Fibroblast of skin of right biceps (primary cell): Measurements from ENCODE around the gene GPR160.
A peak's percentile ranks its signal among the peaks of the same experiment; 100 is the strongest.

Experiments used
- DNase-seq: peaks from one replicate; pipeline ENCODE4 v3.0.0-alpha.2; 2013

GPR160 gene

DNA sequence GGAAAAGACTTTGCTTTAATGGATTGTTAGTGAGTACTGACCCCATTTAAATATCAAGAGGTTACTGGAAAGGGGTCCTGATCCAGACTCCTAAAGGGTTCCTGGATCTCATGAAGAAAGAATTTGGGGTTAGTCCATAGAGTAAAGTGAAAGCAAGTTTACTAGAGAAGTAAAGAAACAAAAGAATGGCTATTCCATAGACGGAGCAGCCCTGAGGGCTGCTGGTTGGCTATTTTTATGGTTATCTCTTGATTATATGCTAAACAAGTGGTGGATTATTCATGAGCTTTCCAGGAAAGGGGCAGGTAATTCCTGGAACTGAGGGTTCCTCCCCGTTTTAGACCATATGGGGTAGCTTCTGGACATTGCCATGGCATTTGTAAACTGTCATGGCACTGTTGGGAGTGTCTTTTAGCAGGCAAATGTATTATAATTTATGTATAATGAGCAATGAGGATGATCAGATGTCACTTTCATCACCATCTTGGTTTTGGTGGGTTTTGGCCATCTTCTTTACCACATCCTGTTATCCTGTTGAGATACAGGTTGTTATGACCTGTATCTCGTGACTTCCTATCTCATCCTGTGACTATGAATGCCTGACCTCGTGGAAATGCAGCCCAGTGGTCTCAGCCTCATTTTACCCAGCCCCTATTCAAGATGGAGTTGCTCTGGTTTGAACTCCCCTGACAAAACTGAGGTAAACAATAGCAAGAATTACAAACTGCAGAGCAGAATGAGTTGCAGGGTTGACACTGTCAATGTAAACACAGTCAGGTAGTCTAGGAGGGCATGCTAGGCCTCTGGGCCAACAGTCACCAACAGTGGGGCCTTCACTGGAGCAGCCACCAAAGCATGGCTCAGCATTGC, 10.3 kb upstream of the GPR160 start:
- DNase-seq: no peak

DNA sequence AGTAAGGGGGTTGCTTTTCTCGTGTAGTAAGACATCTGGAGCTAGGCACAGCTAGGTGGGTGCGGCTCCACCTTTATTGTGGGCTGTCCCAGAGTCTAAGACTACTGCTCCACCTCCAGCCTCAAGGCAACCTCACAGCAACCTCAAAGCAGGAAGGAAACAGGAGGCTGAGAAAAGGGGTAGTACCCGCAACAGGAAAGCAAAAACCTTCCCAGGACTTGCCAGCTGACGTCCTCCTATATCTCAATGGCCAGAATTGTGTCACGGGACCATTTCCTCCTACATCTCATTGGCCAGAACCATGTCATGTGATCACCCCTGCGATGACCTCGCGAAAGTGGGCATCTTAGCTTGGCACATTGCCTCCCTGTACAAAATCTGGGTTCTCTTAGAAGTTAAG, 4.3 kb upstream of the GPR160 start:
- no peak for DNase-seq

DNA sequence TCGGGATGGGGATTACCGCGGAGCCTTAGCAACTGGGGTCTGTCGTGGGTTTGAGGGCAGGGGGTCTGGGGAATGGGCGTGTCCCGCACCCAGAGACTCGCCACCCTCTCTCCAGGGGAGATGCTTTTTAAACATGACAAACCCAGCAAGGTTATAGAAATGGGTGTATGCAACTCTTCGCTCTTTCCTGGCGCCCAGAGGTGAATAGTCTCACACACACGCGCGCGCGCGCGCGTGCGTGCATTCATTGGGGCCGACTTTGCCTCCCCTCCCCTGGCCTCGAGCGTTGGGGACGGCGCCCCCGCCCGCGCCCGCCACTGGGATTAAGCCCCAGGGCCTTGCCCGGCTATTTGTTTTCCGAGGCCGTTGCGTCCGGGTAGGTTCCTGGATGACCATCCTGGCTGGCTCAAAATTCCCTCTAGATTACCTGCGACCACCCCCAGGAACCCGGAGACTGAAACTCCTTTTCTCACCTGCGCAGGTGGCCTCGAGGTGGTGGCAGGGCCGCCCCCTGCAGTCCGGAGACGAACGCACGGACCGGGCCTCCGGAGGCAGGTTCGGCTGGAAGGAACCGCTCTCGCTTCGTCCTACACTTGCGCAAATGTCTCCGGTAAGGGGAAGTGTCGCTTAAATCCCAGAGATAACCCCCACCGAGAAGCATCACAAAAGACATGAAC, 777 bp downstream of the GPR160 start:
- DNase-seq: no peak

DNA sequence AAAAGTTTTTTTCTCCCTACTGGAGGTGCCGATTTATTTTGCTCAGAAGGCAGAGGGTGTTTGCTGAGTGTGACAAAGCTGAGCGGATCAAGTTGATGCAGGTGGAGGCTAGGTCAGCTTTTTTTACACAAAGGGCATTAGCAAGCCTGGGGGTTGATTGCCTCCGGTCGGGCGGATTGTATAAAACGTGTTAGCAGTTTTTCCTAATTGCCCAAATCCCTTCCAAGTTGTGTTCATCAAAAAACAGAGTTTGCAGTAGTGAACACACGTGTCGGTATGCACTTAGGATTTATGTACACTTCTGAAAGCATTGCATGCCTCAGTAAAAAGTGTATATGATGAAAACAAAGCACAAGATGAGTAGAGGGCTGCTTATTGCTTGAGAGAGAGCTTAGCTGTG, 2.6 kb downstream of the GPR160 start:
- DNase-seq: no peak

DNA sequence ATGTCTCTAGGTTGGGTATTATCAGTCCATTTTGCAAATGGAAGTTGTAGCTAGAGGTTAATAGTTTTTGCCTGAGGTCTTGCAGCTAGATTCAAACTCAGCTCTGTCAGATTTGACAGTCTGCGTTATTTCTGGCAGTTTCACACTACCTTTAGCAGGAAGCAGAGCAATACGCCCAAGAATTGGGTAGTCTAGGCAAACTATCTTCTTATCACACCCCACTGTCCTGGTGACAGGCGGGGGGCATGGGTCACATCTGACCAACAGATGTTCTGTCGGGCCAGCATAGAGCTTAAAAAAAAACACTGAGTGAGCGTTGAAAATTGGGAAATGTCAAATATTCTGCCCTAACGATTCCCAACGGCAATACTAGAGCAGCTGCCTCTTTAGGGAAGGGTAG, 5.7 kb downstream of the GPR160 start:
- no peak for DNase-seq

DNA sequence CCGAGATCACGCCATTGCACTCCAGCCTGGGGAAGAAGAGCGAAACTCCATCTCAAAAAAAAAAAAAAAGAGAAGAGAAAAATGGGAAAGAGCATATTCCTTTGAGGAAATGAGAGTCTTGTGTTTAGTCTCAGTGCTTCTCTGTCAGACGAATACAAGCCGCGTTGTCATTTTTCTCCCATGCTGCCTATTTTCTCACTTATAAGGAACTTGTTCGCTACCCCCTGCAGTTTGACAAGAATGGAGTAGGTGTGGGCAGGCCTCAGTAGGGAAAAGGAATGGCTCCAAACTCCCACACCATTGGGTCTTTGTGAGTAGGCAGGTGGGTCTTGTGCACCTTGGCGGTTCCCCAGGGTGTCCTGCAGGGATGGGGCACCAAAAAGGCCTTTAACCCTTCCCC, 6.5 kb downstream of the GPR160 start:
- DNase-seq: no peak

DNA sequence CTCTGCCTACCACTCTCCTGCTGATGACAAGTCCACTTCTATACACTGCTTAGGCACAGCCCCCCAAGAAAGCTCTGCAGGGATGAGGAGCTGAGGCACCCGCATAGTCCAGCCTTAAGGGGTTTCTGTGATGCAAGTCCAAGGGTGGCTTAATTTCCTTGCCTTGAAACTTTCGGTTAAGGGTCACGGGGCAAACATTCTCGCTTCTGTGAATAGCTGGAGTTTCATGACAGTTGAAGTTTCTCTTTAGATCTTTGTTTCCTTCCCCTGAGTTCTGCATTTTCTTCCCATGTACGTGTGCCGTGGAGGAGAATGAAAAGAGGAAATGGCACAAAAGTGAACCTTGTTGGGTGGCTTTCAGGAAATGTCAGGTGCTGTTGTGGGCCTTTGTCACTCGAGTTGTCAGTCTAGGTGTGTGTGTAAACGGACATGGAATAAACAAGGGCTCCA, 7.0 kb downstream of the GPR160 start:
- DNase-seq: no peak

DNA sequence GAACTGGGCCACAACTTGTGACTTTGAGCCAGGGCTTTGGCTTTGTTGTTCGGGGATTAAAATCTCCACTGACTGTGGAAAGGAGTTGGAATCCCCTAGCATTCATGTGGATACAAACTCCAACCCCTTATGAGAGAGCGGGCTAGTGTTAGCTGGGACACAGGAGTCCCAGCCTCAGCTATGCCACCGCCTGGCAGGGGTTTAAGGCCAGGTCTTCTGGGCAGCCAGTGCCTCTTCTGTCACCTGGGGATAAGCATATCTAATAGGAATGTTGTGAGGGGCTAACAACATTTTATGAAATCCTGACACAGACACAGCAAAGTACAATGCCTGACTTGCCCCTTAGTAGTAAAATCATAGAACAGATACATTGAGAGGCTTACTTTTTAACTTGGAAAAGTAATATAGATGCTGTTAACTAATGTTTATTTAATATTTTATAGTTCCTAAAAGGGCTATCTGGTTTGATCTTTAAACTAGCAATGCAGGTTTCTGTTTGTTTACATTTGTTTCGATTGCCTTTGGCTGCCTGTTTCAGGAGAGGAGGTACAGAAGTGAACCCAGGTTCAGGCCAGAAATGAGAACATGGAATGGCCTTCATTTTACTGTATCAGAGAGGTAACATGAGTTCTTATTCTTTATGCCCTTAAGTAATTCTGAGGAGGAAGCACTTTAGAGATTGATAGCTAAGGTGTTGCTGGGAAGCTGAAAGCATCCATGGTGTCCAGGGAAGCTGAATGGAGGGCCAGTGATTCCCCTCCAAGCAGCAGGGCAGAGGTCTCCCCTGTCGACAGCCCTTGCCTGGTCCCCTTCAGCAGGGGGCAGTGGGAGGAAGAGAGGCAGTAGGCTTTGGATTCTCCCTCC, 8.7 kb downstream of the GPR160 start:
- DNase-seq: no peak

DNA sequence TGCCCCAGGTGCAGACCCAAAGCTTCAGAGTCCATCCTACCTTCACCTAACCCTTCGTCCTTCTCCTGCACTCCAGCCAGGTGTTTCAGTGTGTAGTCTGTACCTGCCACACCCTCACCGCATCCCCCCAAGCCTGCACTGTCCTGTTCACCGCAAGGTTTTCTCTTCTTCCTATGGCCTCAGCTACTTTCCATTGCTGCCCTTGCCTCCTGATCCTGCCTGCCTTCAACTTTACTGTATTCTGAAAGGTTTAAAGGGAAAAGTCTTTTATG, 9.3 kb downstream of the GPR160 start:
- DNase-seq: no peak

DNA sequence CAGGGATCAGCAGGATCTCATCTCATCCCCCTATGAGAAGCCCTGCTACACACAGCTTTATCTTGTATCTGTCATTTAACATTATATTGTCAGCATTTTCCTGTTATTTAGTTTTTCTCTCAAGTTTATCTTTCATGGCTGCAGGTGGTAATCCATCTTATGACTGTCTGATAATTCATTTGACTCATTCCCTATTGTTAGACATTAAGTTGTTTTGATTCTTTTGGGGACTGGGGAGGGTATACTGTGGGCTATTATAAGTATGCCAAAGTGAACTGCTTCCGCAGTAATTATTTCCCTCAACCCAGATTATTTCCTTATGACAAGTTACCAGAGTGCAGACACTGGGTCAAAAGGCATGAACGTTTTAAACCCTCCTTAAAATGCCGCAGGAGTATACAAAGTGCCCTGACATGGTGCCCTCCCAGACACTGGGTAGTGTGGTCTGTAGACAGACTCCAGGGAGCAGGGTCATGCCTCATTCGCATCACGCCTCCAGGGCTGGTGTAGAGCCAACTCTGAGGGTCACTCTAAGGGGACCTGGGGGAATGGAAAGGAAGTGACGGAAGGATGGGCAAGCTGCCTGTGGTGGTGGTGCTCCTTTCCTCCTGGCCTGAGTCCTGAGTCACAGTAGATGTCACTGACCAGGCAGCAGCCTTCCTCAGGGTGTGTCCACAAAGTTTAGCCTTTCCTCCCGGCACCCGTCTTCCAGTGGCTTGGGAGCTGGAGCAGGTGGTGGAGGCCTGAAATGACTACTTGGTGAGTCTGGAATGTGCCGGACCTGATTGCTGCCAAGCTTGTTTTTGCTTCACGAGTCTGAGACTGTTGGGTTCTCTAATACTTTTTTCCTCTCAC, 11.6 kb downstream of the GPR160 start:
- DNase-seq: peak; percentile 7

DNA sequence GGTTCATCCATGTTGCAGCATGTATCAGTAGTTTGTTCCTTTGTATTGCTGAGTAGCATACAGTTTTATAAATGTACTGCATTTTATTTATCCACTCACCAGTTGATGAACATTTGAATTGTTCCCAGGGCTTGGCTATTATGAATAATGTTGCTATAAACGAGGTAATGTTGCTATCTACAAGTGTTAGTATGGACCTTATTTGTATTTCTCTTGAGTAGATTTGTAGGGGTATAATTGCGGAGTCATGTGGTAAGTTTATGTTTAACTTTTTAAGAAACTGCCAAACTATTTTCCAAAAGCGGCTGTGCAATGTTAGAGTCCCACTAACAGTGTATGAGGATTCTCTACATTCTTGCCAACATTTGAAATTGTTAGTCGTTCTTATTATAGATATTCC, 13.0 kb downstream of the GPR160 start:
- DNase-seq: no peak

DNA sequence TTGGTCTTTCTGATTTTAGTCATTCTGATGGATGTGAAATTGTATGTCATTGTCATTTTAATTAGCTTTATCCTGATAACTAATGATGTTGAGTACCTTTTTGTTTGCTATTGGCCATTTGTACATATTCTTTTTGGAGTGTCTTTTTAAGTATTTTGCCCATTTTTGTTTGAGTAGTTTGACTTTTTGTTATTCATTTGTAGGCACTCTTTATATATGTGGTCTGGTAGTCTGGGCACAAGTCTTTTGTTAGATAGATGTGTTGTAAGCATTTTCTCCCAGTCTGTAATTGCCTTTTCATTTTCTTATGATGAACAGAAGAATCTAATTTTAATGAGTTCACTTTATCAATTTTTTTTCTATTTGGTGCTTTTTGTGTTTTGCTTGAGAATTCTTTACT, 14.6 kb downstream of the GPR160 start:
- DNase-seq: no peak

DNA sequence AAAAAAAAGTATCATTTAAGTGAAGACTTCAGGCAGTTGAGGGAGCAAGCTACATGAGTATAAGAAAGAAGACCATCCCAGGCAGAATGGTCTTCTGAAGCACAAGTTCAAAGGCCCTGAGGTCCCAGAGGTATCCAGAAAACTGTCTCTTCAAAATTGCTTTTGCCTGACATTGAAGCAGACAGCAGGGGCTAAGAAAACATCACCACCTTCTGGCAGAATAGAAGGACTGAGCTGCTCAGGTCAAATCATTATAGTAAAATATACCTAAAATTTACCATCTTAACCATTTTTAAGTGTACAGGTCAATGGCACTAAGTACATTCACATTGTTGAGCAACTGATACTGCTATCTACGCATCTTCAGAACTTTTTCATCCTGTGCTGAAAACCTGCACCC, 16.4 kb downstream of the GPR160 start:
- DNase-seq: no peak

DNA sequence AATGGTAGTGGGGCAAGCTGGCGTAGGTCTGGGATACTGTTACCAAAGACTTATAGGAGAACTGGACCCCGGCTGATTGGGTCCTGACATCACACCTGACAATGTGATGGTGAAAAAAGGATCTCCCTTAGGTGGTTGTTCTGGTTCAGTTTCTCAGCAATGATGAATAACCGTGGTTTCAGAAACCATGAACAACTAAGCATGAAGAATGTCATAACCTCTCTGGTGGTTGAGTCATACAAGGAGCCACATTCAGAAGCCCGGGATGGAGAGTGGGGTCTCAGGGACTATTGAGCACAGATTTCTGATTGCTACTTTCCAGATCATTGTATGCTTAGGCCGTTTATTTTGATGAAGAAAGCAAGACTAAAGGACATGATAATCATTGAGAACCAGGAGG, 17.4 kb downstream of the GPR160 start:
- peak; percentile 57 for DNase-seq

DNA sequence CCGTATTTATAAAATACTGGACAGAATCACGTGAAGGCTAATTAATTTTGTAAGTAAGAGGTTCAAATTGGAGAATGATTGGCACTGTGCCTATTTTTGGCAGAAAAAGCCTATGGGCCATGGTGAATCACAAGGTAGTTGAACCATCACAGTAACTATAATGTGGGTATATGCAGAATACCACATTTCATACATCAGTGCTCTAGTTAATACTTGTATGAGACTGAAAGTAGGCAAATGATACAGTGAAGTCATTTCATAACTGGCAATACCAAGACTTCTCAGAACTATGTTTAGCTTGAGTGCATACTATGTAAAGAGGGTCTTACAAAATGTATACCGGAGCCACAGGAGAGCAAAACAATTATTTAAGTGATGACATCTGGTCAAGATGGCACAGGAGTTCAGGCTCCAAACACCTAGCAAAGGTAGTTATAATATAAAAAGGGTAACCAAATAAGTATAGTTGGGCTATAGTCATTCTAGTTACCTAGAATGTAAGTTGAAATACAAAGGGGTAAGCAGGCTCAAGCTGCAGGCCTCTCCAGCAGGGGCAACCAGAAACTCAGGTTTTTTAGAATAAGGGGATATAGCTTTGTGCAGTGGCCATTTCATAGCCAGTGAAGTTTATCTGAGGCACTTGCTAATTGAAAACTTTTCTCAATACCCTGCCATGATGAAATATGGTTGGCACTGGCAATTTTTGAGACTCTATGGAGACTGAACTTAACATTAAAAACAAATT, 19.1 kb downstream of the GPR160 start:
- DNase-seq: no peak

DNA sequence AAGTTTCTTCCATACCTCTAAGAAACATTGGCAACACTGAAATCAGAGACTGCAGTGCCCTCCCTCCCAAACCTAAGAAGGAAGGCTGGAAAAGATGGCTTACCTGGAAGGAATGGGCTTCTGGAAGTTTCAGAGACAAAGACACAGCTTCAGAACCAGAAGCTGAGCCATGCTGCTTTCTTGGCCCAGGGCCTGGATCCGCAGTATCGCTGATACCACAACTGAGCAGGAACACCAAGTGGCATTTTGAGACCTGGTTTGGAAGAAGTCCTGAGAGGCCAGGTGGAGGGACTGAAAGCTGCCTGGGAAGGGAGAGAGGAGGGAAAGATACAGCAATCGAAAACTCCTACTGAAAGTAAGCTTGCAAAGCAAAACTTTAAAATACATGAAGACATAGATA, 19.8 kb downstream of the GPR160 start:
- DNase-seq: no peak

DNA sequence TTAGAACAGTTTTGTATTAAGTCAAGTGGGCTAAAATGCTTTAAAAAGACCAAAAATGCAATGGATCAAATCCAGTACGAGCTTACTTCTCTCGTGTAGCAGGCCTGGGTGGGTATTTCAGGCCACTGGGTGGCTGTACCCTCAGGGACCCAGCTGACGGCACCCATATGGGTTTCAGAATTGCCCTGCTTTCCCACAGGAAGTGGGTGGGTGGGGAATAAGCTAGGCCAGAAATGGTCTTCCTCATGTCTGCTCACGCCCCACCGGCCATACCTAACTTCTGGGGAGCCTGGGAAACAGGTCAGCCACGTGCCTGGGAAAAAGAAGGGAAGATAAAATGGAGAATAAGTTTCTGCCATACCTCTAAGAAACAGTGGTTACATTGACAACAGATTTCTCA, 20.3 kb downstream of the GPR160 start:
- no peak for DNase-seq

DNA sequence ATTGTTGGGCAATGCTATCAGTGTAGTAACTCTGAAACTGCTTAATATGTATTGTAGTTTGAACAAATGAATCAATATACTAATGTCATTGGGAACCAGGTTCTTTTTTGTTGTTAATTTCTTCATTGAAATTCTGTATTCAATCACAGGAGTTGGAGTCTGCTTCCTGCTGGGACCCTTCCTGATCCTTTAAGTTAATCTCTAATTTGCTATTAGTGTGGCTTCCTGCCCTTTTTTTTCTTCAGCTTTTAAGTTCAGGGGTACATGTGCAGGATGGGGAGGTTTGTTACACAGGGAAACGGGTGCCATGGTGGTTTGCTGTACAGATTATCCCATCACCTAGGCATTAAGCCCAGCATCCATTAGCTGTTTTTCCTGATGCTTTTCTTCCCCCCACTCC, 21.7 kb downstream of the GPR160 start:
- no peak for DNase-seq

DNA sequence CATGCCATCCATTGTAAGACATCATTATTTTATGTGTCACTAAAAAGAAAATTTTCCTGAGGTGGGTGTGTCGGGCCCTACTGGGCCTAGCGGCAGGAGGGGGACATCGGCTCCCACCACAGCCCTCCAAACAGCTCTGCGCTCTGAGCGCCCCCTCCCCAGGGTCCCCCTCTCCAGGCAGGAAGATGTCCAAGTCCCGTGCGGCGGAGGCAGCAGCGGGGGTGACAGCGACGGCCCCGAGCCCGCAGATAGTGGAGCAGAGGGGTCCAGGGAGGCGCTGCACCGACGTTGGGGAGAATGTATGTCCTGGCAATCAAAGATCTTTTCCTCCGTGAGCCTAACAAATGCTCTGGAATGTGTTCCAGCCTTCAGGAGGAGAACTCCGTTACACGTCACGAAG, 24.3 kb downstream of the GPR160 start:
- no peak for DNase-seq

DNA sequence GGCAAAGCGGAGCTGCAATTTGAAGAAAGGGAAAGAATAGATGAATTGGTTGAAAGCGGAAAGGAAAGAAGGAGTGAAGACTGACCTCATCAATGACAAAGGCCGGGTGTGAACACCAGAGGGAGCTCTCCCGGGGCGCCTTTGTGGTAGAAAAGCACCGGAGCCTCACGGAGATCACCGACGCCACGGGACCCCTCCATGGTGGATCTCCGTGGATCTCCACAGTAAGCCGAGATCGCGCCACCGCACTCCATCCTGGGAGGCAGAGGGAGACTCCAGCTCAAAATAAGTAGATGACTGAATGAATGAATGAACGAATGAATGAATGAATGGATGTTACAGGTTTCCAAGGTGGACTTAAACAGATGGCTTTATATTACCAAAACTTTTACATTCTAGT, 25.0 kb downstream of the GPR160 start:
- no peak for DNase-seq

DNA sequence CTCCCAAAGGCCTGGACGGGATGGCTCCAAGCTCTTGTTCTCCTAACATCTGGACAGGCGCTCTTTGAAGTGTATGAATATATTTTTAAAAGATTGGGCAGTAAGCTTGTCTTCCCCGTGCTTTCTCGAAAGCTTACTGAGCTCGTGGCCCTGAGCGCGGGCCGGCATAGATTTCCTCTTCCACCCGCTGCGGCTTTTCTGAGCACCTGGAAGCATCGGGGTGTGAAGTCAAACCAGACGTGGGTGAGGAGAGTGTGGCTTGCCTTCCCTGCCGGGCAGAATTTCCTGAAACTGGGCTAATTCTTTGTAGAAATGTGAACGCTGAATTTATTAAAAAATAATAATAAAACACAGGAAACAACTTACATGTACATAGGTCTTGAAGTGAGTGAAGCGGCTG, 25.9 kb downstream of the GPR160 start:
- no peak for DNase-seq

DNA sequence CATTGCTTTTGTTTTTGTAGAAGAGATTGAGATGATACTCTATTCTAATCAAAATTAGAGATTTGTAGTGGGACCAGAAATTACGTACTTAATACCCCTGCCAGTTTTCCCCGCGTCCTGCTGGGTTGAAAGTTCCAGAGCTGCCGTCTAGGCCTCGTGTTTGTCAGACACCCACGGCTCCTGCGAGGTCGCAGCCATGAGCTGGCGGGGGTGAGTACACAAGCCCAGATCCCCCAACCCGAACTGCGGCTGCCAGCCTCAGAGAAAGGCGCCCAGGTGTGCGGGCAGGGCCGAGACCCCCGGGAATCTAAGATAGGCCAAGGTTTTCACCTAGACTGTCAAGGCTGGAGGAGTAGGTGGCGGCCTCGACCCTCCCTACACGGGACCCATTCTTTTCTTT, 26.3 kb downstream of the GPR160 start:
- DNase-seq: no peak
